Thoracic aorta (tissue), 2 donors: Measurements from ENCODE around the gene POLN. TPM values are rescaled to one million over a fixed set of nuclear protein-coding genes. Genes with fewer than 3 reads are reported as not detected.

ENCODE experiments used
- ATAC-seq: fragments of 150-250 bp; one replicate; pipeline ENCODE4 v1.8.0; 2017; ENCODE audit warnings: low read depth; ENCODE audit not compliant: insufficient number of reproducible peaks, low FRiP score
- DNase-seq: peaks from one replicate; pipeline ENCODE4 v3.0.0-alpha.2; 2020; ENCODE audit warnings: low spot score
- H3K27ac ChIP-seq, 2 donors: fragments of 200-600 bp; sonication (generic); 1 replicate in 1 of 2; 2 replicates in 1 of 2; pipeline ENCODE4 v1.5.1; 2016; ENCODE audit warnings: mild to moderate bottlenecking in 2 of 2, moderate library complexity in 2 of 2
- H3K27me3 ChIP-seq: fragments of 200-600 bp; sonication (generic); replicated peaks from 2 replicates; pipeline ENCODE4 v1.6.0; 2016; ENCODE audit warnings: mild to moderate bottlenecking; ENCODE audit not compliant: insufficient read depth
- H3K36me3 ChIP-seq: fragments of 200-600 bp; sonication (generic); one replicate; pipeline ENCODE4 v1.5.1; 2016
- H3K4me1 ChIP-seq, 2 donors: fragments of 200-600 bp; sonication (generic); 1 replicate in 1 of 2; 2 replicates in 1 of 2; pipeline versions ENCODE4 v1.5.1 to v1.6.0; 2016; ENCODE audit warnings: low read depth in 2 of 2, mild to moderate bottlenecking in 1 of 2; ENCODE audit not compliant: control insufficient read depth in 1 of 2
- H3K4me3 ChIP-seq: fragments of 200-600 bp; sonication (generic); 2 replicates; pipeline ENCODE4 v1.5.1; 2016; ENCODE audit warnings: mild to moderate bottlenecking
- H3K9me3 ChIP-seq: fragments of 200-600 bp; sonication (generic); 2 replicates; pipeline ENCODE4 v1.5.1; 2016
- CTCF ChIP-seq: fragments of 200-600 bp; sonication (generic); IDR thresholded peaks from one replicate; pipeline ENCODE4 v1.5.1; 2019; ENCODE audit warnings: antibody characterized with exemption
- total RNA-seq, 2 donors: library from RNA; depleted of rRNA; stranded (reverse); fragments of >200 nt; gene quantifications; one replicate each; pipeline versions ENCODE4 v1.1.0 to v1.2.3, GENCODE V29; 2016

Gene POLN
- total RNA-seq, 2 donors from 2014 or later: 3.2 to 3.5 TPM

GRCh38 chr4:2261853-2262144, 19.9 kb upstream of the POLN start, which contains the start of gene MXD4:
TSS of gene MXD4 (minus strand) at chr4:2262109. CDS start at chr4:2261980, 129 bp downstream.
- no peak for TF ChIP-seq CTCF
- no peaks in the 10 kb centered on the region for H3K36me3 ChIP-seq
- no peak for DNase-seq
- H3K9me3 ChIP-seq: no peaks in the 10 kb centered on the region
- peak within 1 kb of the TSS; percentile 91 to 93 for H3K27ac ChIP-seq
- peaks cover 31 to 66% of the 10 kb centered on the region in 2 donors for H3K4me1 ChIP-seq
- no peak for ATAC-seq
- H3K4me3 ChIP-seq: peak within 1 kb of the TSS; percentile 98
- H3K27me3 ChIP-seq: no peaks in the 10 kb centered on the region

GRCh38 chr4:2261110-2261852, 19.4 kb upstream of the POLN start:
- TF ChIP-seq CTCF: no peak
- ATAC-seq (peak; percentile 46), DNase-seq (no peak)
- peaks cover 36 to 66% of the 10 kb centered on the region in 2 donors for H3K4me1 ChIP-seq
- H3K9me3 ChIP-seq: no peaks in the 10 kb centered on the region
- H3K4me3 ChIP-seq: peak overlapping the region; percentile 98
- H3K27me3 ChIP-seq: no peaks in the 10 kb centered on the region
- peak overlapping the region; percentile 91 to 93 for H3K27ac ChIP-seq
- H3K36me3 ChIP-seq: no peaks in the 10 kb centered on the region

DNA sequence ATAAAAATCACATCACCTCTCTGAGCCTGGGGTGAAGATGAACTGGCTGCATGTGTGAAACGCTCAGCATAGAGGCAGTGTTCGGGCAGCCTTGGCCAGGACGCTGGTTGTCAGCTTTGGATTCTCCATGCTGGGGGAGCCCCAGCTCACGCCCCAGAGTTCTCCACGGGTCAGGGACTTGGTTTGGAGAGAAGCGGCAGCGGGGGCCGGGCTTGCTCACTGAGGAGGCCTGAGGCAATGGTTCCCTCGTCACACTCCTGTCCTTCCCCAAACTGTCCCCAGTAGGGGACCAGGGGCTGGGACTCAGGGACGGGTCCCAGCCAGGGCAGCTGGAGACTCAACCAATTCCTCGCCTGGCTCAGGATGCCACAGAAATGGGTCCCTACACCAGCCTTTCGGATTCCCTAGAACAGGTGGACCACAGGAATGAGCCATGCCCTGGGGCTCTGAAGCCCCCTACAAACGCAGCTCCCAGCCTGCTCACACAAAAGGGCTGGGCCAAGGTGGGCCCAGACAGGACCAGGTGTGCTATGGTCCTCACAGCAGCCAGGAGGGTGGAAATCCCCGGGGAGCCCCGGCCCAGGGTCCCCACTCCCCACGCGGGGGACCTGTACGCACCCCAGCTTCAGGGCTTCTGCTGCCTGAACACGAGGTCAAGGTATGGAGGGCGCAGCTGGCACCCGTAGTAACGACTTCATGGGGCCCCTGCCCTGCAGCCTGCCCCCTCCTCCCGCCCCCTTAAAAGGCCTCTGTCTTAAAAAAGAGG, 18.6 kb upstream of the POLN start:
- no peak for TF ChIP-seq CTCF
- H3K4me1 ChIP-seq: peaks cover 43 to 66% of the 10 kb centered on the region in 2 donors

DNA sequence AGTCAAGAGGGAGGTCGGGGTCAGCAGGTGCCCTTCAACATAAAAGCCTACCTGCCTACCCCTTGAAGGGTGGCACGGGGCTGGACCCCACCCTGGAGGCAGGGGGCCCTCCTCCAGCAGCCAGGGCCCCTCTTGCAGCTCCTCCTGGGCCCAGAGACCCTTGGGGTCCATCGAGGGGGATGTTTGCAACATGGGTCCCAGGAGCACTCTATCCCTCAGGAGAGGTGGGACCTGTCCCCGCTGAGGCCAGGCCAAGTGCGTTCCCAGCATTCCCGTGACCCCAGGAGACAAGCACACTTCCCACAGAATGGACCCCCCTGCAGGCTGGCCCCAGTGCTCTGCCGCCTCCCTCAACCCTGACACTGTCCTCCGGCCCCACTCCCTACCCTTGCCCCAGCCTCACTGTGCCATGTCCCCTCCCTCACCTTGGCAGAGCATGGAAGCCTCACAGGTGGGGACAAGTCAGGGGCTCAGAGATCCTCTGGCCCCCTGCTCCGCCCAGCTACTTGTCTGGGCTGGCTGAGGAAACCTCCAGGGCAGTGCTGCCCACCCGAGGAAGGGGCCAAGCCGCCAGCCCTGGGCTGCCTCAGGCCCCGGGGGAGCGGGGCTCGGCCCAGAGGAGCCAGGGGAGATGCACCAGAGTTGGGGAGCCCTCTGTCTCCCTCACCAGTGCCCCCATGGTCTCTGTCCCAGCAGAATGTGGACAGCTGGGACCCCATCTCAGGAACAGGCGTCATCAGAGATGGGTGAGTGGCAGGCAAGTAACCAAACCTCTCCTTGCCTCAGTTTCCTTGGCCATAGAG, 17.8 kb upstream of the POLN start:
- Histone ChIP-seq H3K27me3 (no peaks in the 10 kb centered on the region), H3K4me3 (peak overlapping the region; percentile 98), H3K27ac (peak overlapping the region; percentile 91 to 93), H3K9me3 (no peaks in the 10 kb centered on the region), H3K4me1 (peaks cover 43 to 72% of the 10 kb centered on the region in 2 donors), H3K36me3 (peaks cover 3% of the 10 kb centered on the region)
- DNase-seq (no peak), ATAC-seq (no peak)
- TF ChIP-seq CTCF: no peak

More for the DNA sequence above, 18.6 kb upstream of the POLN start:
- Histone ChIP-seq H3K9me3 (no peaks in the 10 kb centered on the region), H3K4me3 (peak overlapping the region; percentile 98), H3K27me3 (no peaks in the 10 kb centered on the region), H3K27ac (peak overlapping the region; percentile 91 to 93), H3K36me3 (no peaks in the 10 kb centered on the region)
- no peak for ATAC-seq
- DNase-seq: no peak
